ENCODE data around the gene C10orf90.

Gene C10orf90

DNA sequence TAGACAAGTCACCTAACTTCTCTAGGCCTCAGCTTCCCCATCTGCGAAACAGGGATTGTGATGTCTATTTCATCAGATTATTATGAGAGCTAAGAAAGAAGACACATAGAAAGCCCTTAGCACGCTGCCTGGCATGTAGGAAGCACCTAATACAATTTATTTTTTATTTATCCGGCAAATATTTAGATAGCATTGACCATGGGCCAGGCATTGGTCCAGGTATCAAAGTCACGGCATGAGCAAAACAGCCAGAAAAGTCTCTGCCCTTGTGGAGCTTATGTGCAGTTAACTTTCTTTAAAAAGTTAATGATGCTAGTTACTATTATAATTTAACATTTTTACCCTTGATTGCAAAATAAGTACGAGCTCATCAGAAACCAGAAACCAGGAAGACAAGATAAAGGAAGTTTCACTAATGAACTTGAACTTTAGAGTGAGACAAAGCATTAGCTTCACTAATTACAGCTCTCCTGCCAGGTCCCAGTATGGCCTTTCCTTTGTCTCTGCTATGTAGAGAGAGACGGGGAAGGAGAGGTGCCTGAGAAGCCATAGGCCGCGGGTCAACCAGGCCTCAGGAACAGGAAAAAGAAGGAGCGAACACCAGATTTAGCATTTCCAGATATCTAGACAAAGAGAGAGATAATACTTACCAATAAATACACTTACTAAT lies 142.7 kb downstream of the C10orf90 start:
- TF ChIP-seq, protein P1, sequence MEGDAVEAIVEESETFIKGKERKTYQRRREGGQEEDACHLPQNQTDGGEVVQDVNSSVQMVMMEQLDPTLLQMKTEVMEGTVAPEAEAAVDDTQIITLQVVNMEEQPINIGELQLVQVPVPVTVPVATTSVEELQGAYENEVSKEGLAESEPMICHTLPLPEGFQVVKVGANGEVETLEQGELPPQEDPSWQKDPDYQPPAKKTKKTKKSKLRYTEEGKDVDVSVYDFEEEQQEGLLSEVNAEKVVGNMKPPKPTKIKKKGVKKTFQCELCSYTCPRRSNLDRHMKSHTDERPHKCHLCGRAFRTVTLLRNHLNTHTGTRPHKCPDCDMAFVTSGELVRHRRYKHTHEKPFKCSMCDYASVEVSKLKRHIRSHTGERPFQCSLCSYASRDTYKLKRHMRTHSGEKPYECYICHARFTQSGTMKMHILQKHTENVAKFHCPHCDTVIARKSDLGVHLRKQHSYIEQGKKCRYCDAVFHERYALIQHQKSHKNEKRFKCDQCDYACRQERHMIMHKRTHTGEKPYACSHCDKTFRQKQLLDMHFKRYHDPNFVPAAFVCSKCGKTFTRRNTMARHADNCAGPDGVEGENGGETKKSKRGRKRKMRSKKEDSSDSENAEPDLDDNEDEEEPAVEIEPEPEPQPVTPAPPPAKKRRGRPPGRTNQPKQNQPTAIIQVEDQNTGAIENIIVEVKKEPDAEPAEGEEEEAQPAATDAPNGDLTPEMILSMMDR (IDR thresholded peaks at IDR 0.05; ENCODE audit: unreplicated experiment in 3 of 3), result no peak
- no peaks in the 10 kb centered on the region for H3K4me1 Mint-ChIP-seq
- no peak overlapping the region for H3K4me3 Mint-ChIP-seq
- H3K27me3 Mint-ChIP-seq (ENCODE audit: low read depth), result peaks cover 15% of the 10 kb centered on the region
- no peaks in the 10 kb centered on the region for H3K36me3 Mint-ChIP-seq (ENCODE audit: low read depth)
- no peaks in the 10 kb centered on the region for H3K9me3 Mint-ChIP-seq
- H3K27ac Mint-ChIP-seq, result peak overlapping the region in 1 of 3 experiments; percentile 24

DNA sequence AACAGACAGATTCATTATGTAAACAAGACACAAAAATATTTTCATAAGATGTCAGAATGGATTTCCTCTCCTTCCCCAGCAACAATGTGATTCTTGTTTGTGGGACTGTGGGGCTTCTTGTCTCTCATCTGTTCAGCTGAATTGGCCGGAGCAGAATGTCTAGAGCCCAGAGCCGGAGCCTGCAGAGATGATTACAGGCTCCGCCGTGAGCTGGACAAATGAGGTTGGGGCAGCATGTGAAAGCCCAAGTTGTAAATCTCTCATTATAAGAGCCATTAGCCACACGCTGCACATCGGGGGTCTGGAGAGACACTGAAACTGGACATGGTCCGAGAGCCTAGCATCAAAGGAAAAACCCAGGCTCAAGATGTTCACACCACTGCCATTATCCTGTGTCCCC lies 145.2 kb downstream of the C10orf90 start:
- no peak overlapping the region for H3K27ac Mint-ChIP-seq
- no peaks in the 10 kb centered on the region for H3K36me3 Mint-ChIP-seq (ENCODE audit: low read depth)
- H3K27me3 Mint-ChIP-seq (ENCODE audit: low read depth), result peaks cover 17% of the 10 kb centered on the region
- no peaks in the 10 kb centered on the region for H3K4me1 Mint-ChIP-seq
- TF ChIP-seq, protein P1 (IDR thresholded peaks at IDR 0.05; ENCODE audit: unreplicated experiment in 3 of 3), result no peak
- no peaks in the 10 kb centered on the region for H3K9me3 Mint-ChIP-seq
- no peak overlapping the region for H3K4me3 Mint-ChIP-seq

DNA sequence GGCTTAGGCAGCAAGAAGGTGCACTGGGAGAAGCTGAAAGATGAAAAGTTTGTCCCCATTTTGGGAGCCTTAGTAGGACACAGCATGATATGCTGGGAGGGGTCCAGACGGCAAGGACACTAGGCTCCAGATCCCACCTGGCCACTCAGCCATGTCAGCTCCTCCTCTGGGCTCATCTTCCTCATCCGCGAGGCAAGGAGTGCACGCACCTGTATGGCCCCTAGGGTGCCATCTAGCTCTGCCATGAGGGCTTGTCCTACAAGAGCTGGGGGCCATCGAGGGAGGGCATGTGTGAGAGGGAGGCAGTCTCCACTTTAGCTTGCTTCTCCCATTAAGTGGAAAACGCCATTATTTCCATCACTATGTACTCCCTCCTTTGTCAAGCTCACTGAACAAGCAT lies 146.0 kb downstream of the C10orf90 start:
- Mint-ChIP-seq H3K27me3 (ENCODE audit: low read depth) (peaks cover 18% of the 10 kb centered on the region), H3K4me1 (no peaks in the 10 kb centered on the region), H3K4me3 (no peak overlapping the region), H3K9me3 (no peaks in the 10 kb centered on the region), H3K27ac (no peak overlapping the region), H3K36me3 (ENCODE audit: low read depth) (no peaks in the 10 kb centered on the region)
- TF ChIP-seq, protein P1 (IDR thresholded peaks at IDR 0.05; ENCODE audit: unreplicated experiment in 3 of 3), result no peak

DNA sequence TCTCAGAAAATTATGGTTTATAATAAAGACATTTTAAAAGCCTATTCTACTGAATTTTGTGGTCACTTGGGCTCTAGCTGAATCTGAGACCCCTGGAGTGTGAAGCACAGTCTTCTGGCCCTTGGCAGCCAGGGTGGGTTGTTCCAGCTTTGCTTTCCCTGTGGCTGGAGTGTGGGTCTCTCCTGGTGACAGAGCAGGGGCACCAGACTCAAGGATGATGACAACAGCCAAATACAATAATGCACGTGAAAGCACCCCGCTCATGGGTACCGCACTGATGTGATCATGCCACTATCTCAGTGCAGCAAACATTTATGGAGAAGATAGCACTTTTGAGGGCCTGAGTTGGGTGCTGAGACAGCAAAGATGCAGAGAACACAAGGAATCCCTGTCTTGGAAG lies 147.4 kb downstream of the C10orf90 start:
- Mint-ChIP-seq H3K36me3 (ENCODE audit: low read depth) (no peaks in the 10 kb centered on the region), H3K9me3 (peaks cover under 1% of the 10 kb centered on the region), H3K4me3 (no peak overlapping the region), H3K27ac (no peak overlapping the region), H3K4me1 (no peaks in the 10 kb centered on the region), H3K27me3 (ENCODE audit: low read depth) (peaks cover 23% of the 10 kb centered on the region)
- TF ChIP-seq, protein P1 (IDR thresholded peaks at IDR 0.05; ENCODE audit: unreplicated experiment in 3 of 3), result no peak

DNA sequence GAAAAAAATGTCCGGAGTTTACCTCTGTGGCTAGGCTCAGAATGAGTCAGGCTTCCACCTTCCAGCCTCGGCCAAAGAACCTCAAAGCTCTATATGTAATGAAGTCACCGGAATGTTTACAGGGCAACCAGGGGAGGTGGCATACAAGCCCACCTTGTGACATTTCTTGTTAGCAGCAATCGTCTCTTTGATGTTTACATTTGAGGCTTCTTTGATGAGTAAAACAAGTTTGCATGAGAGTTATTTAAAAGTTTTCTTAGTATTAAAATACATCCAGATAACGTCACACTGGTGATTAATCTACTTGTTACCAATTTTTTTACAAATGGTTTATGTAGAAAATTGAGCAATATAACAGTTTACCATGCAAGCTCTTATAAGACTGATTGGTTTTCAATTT lies 149.1 kb downstream of the C10orf90 start:
- Mint-ChIP-seq H3K36me3 (ENCODE audit: low read depth) (no peaks in the 10 kb centered on the region), H3K27ac (no peak overlapping the region), H3K4me1 (no peaks in the 10 kb centered on the region), H3K9me3 (peaks cover 3% of the 10 kb centered on the region), H3K4me3 (no peak overlapping the region), H3K27me3 (ENCODE audit: low read depth) (peaks cover 23% of the 10 kb centered on the region)
- TF ChIP-seq, protein P1 (IDR thresholded peaks at IDR 0.05; ENCODE audit: unreplicated experiment in 3 of 3), result no peak

DNA sequence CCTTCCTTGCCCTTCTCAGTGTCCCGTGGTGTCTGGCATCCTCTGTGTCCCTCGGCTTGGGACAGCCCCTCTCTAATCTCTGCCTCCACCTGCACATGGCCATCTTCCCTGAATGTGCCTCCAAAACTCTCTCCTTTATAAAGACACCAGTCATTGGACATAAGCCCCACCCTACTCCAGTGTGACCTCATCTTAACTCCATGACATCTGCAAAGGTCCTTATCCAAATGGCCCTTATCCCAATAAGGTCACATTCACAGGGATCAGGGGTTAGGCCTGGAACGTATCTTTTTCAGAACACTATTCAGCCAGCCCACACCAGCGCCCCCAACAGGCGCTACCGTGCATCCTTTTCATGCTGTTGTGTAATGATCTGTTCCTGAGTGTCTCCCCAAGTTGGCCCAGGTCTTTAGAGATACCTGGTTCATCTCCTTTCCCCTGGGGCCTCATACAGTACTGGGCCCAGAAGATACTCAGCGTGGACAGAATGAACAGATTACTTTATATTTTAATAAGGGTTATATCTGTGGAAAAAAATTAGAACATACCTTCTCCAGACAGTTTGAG lies 149.7 kb downstream of the C10orf90 start:
- no peaks in the 10 kb centered on the region for H3K36me3 Mint-ChIP-seq (ENCODE audit: low read depth)

More for the DNA sequence above, 149.7 kb downstream of the C10orf90 start:
- Mint-ChIP-seq H3K27ac (no peak overlapping the region), H3K9me3 (peaks cover 3% of the 10 kb centered on the region), H3K27me3 (ENCODE audit: low read depth) (peaks cover 21% of the 10 kb centered on the region), H3K4me3 (no peak overlapping the region), H3K4me1 (no peaks in the 10 kb centered on the region)
- TF ChIP-seq, protein P1 (IDR thresholded peaks at IDR 0.05; ENCODE audit: unreplicated experiment in 3 of 3), result no peak

All from nephron (organoid).